IPS DF 4.7 (cell line): ENCODE data around the gene KCNF1.

Source experiments
- DNase-seq: peaks from one replicate; pipeline ENCODE4 v3.0.0-alpha.2; 2013; ENCODE audit warnings: low spot score; ENCODE audit errors: extremely low read depth

Gene KCNF1

DNA sequence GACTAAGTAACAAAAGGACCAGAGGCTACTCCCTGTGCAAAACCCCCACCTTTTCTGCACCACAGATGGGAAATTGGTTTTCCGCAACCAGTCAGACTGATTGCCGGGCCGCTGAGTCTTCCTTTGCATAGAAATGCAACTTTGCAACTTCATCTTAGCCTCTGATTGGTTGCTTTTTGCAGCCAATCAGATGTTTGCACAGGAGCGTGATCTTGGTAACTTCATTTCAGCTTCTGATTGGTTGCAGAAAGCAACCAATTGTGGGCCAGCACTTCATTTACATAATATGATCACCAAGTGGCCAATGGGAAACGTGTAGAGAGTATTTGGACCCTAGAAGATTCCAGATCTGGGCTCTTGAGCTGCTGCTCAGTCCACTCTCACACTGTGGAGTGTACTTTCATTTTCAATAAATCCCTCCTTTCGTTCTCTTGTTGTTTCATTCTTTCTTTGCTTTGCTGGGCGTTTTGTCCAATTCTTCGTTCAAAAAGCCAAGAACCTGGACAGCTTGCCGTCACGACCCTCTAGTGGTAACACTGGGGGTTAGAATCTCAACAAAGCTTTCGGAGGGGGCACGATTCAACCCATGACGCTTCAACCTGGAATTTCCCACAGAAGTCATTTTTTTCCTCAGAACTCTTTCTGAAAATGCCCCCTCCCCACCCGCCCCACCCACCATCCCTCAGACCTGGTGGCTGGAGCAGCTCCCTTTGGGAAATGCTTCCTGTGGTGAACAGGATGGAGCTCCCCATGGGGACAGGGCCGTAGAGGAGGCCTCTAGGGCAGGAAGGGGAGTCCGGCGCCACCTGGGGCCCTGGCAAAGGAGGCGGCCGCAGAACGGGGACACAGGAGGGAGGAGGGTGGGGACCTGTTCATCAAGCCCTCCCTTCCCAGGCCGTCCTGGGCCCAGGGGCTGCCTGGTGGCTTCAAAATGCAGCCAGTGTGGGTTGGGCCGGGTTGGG lies 31.8 kb upstream of the KCNF1 start:
- no peak for DNase-seq

GRCh38 chr2:10880586-10881321 lies 31.0 kb upstream of the KCNF1 start:
- no peak for DNase-seq

GRCh38 chr2:10882568-10882967 lies 29.2 kb upstream of the KCNF1 start:
- no peak for DNase-seq

DNA sequence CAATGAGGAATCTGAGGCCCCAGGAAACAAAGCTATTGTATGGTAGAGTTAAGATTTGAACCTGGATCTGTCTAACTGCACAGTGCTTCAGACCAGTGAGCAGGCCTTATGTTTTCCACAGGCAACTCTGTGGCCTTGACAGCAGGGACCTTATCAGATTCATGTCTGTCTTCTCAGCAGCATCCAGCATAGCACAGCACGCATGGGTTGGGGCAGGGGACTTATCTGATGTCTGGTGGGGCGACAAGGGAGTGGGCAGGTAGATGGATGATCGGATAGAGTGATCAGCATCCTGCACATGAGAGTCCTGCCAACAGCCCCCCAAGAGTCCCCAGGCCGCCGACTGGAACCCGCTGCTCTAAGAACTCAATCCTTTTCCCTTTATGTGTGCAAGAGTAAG lies 28.7 kb upstream of the KCNF1 start:
- DNase-seq, result no peak

DNA sequence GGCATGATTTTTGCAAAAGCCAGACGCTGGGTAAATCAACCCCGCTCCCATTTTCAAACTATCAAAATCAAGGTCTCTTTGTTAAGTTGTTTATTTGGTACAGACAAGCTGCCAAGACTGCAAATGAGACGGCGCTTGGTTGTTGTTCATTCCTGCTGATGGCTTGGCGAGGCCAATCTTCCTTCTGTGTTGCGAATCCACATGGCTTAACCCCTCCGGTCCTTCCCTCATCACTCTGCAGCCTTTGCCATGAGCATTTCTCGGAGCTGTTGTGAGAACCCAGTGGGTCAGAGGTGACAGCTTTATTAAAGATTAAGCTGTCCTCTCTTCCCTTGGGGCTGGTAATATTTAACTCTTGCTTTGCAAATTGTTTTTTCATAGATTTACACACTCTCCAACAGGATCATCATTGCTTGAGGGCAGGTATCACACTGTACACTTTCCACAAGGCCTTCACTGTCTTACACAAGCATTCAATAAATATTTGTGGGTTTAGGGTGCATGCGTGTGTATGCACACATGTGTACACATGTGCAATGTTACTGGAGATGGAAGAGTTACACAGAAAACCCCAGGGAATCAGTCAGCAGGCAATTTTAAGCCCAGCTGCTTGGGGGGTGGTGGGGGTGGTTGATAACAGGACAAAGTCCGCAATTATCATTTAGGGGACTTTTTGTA lies 27.8 kb upstream of the KCNF1 start:
- no peak for DNase-seq

DNA sequence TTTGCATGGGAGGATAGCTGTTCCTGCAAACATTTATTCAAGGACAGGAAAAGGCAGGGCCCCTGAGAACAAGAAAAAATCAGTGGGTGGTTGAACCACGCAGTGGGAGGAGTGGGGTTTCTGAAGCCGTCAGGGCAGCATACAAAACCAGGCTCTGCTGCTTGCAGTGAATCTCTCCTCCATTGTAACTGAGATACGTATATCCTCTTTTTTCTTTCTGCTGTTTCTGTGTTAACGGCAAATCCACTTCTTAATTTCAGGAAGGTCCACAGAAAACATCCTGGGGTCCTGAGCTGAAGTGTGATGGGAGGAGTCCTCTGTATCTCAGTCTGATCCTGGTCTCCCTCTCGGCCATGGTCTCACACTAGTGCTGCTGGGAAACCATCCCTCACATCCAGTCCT lies 27.2 kb upstream of the KCNF1 start:
- no peak for DNase-seq

DNA sequence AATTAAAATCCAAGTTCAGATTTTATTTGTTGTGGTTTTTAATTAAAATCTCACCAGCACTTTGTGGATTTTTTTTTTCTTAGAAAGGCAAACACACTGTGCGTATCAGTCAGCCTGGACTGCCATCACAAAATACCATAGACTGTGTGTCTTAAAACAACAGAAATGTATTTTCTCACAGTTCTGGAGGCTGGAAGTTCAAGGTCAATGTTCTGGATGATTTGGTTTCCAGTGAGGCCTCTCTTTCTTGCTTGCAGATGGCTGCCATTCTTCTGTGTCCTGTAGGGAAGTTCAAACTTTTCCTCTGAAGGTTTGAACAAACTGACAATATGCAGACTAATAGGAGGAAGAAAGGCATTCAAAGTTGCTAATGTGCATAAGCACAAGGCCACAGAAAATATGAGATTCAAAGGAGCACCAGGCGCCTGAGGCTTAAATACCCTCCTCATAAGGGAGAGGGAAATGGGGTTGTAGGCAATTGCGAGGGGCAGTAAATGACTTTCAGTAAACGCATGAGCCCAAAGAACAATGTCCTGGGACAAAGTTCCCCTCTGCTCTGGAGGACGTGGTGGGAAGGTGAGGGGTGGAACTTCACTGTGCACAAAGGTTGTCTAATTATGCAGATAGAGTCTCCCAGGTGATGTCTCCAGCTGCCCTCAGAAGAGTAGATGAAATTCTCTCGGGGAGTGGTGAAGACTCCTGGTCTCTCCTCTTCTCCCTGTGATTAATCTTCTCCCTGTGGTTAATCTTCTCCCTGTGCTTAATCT lies 26.5 kb upstream of the KCNF1 start:
- no peak for DNase-seq

DNA sequence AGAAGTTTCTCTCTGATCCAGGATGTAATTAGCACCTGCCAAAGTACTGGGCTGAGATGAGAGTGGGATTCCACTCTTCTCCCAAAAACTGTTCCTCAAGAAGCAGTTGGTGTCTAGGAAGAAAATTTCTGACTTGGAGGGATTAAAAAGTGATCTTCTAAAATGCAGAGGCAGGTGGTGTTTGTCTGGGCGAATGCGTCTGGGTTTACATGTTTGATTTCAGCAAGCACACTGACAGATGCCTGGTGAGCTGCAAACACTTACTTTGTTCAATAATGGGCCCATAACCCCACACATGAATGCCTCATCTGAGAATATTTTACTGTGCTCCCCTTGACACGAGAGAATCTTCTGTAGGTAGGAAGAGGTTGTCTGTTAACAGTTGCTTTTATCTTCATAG lies 24.3 kb upstream of the KCNF1 start:
- no peak for DNase-seq

- DNase-seq, result no peak
These were observed 22.0 kb upstream of the KCNF1 start for GRCh38 chr2:10889651-10890215.

- DNase-seq, result no peak
These were observed 20.9 kb upstream of the KCNF1 start for GRCh38 chr2:10890706-10891270.

GRCh38 chr2:10891390-10891789 lies 20.3 kb upstream of the KCNF1 start:
- DNase-seq, result no peak

DNA sequence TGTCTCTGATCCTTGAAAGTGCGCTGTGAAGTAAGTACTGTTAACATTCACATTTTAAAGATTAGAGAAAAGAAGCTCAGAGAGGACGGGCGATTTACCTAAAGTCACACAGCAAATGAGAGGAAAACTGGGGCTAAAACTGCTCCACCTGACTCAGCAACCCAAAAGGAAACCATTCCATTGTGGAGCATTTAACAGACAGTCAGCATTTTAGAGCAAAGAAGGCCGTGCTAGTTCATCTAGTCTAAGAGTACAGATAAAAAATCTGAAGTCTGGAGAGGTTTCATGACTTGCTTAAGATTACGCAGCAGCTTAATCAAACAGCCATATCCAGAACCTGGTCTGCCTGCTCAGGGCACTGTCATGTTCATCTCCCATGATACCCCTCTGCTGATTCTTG lies 19.9 kb upstream of the KCNF1 start:
- DNase-seq, result no peak

GRCh38 chr2:10892316-10892715 lies 19.4 kb upstream of the KCNF1 start:
- DNase-seq, result no peak

- DNase-seq, result no peak
These were observed 18.9 kb upstream of the KCNF1 start for GRCh38 chr2:10892796-10893350.

DNA sequence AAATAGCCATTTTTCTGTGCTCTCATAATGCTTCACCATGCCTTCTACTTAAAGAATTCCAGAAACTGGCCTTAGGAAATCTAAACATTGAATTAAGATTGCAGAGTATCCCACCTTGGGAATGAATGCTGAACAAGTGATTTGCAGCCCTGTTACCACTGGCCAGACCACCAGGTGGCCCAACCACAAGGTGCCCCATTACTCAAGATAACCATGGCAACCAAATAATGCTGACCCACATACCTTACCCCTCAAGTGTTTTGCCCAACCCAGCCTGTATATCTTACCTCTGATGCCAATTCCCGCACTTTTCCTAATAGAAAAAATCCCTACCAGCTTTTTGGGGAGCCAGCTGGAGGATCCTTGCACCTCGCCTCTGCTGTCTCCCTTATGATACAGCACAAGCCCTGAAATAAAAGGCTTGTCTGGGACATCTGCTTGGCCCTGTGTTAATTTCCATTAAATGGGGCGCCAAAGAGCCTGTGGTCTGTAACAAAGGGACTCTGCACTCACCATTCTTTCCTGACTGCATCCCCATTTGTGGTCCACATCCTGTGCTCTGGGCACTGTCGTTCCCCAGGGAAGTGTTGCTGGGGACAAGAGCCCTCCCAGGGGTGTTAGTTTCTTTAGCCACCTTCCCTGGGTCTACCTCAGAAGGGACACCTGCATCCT lies 17.3 kb upstream of the KCNF1 start:
- DNase-seq, result no peak

DNA sequence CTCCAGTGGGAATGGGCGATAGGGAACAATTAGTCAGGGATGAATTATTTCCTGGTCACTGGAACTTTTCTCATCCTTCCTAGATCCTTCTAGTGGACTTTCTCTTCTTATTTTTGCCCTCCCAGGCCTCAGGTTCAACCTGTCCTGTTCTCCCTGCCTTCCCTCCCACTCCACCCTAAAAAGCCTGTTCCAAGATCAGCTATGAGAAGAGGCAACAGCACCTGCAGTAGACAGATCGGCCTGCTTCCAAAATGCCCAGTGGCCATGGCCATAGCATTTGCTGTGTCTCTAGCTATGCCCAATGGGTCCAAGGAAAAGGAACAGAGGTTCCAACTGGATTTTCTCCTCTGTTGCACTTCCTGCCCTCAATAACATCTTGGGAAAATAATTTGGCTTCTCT lies 16.5 kb upstream of the KCNF1 start:
- DNase-seq, result no peak

DNA sequence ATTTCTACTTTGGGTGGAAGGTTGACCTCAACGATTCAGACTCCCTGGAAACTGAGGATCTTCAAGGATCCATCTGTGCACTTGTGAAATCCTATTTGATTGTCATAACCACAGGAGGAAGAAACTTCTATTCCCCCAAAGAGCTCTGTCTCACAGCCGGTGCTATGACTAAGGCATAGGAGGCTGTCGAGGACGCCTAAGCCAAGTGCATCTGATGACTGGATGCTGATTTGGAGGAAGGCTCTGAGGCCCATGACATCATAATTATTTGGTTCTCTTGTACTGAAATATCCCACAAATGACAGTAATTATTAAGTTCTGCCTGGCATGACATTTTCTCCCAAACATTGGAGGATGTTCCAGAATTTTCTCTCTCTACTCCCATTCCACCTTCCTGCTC lies 13.8 kb upstream of the KCNF1 start:
- no peak for DNase-seq

- DNase-seq, result no peak
These were observed 11.3 kb upstream of the KCNF1 start for GRCh38 chr2:10900216-10901109.
